ENCODE measurements around the gene NAIF1. TPM values are rescaled to one million over a fixed set of nuclear protein-coding genes. Genes with fewer than 3 reads are reported as not detected.
A peak's percentile ranks its signal among the peaks of the same experiment; 100 is the strongest.

The NAIF1 gene
- polyA plus RNA-seq, 6 donors from 2014 or later, result 7.2 to 21.6 (median 12.3) TPM

GRCh38 chr9:128068386-128069205 lies 1.5 kb upstream of the NAIF1 start:
- peaks cover 41 to 71% (median 61%) of the 10 kb centered on the region in 3 donors for H3K4me1 Mint-ChIP-seq
- no peak for DNase-seq
- H3K27ac Mint-ChIP-seq, result peak overlapping the region in 4 of 6 donors; percentile 52 to 86 (median 82)
- peak overlapping the region in 5 of 8 donors; percentile 85 to 94 (median 92) for H3K4me3 Mint-ChIP-seq
- no peaks in the 10 kb centered on the region for H3K36me3 Mint-ChIP-seq
- no peaks in the 10 kb centered on the region for H3K9me3 Mint-ChIP-seq
- H3K27me3 Mint-ChIP-seq, result no peaks in the 10 kb centered on the region
- ATAC-seq (ENCODE audit: low read depth in 2 of 2), result no peak

- H3K27me3 Mint-ChIP-seq, result no peaks in the 10 kb centered on the region
- no peaks in the 10 kb centered on the region for H3K36me3 Mint-ChIP-seq
- ATAC-seq (ENCODE audit: low read depth in 2 of 2), result peak; percentile 73 to 77
- H3K27ac Mint-ChIP-seq, result peak within 1 kb of the TSS in 4 of 6 donors; percentile 52 to 86 (median 82)
- H3K4me1 Mint-ChIP-seq, result peaks cover 37 to 71% (median 61%) of the 10 kb centered on the region in 3 donors
- peak; percentile 100 for DNase-seq
- H3K9me3 Mint-ChIP-seq, result no peaks in the 10 kb centered on the region
- peak within 1 kb of the TSS in 5 of 8 donors; percentile 85 to 94 (median 92) for H3K4me3 Mint-ChIP-seq
Observed at GRCh38 chr9:128067645-128068385, 695 bp upstream of the NAIF1 start, which contains the start of gene SLC25A25. TSS of gene SLC25A25 (plus strand) at chr9:128068232. CDS start at chr9:128068320, 88 bp downstream.

- no peaks in the 10 kb centered on the region for H3K9me3 Mint-ChIP-seq
- H3K4me3 Mint-ChIP-seq, result peak overlapping the region in 6 of 8 donors; percentile 65 to 84 (median 78)
- H3K36me3 Mint-ChIP-seq, result no peaks in the 10 kb centered on the region
- no peaks in the 10 kb centered on the region for H3K27me3 Mint-ChIP-seq
- ATAC-seq (ENCODE audit: low read depth in 2 of 2) (no peak), DNase-seq (no peak)
- peaks cover 39 to 71% (median 63%) of the 10 kb centered on the region in 3 donors for H3K4me1 Mint-ChIP-seq
- peak overlapping the region in 5 of 6 donors; percentile 68 to 92 (median 89) for H3K27ac Mint-ChIP-seq
Observed at GRCh38 chr9:128065907-128066712, 1.0 kb downstream of the NAIF1 start.

GRCh38 chr9:128062846-128063831 lies 4.0 kb downstream of the NAIF1 start:
- H3K4me3 Mint-ChIP-seq, result peak overlapping the region; percentile 39 to 87 (median 75)
- no peaks in the 10 kb centered on the region for H3K36me3 Mint-ChIP-seq
- ATAC-seq (ENCODE audit: low read depth in 2 of 2) (no peak), DNase-seq (peak; percentile 35)
- H3K27ac Mint-ChIP-seq, result peak overlapping the region; percentile 15 to 98 (median 88)
- no peaks in the 10 kb centered on the region for H3K27me3 Mint-ChIP-seq
- peaks cover 27 to 53% (median 49%) of the 10 kb centered on the region in 3 donors for H3K4me1 Mint-ChIP-seq
- no peaks in the 10 kb centered on the region for H3K9me3 Mint-ChIP-seq

- Mint-ChIP-seq H3K4me3 (peak overlapping the region; percentile 42 to 87 (median 75)), H3K9me3 (no peaks in the 10 kb centered on the region), H3K27ac (peak overlapping the region; percentile 73 to 98 (median 90)), H3K27me3 (no peaks in the 10 kb centered on the region), H3K4me1 (peaks cover 27 to 53% (median 49%) of the 10 kb centered on the region in 3 donors), H3K36me3 (no peaks in the 10 kb centered on the region)
- ATAC-seq (ENCODE audit: low read depth in 2 of 2), result no peak
- no peak for DNase-seq
Observed at GRCh38 chr9:128062279-128062678, 4.8 kb downstream of the NAIF1 start.

GRCh38 chr9:128061275-128061960 lies 5.7 kb downstream of the NAIF1 start:
- H3K27ac Mint-ChIP-seq, result peak overlapping the region; percentile 84 to 98 (median 92)
- H3K4me1 Mint-ChIP-seq, result peaks cover 26 to 53% (median 49%) of the 10 kb centered on the region in 3 donors
- DNase-seq (no peak), ATAC-seq (ENCODE audit: low read depth in 2 of 2) (peak; percentile 54 to 57)
- peak overlapping the region; percentile 42 to 90 (median 79) for H3K4me3 Mint-ChIP-seq
- H3K9me3 Mint-ChIP-seq, result no peaks in the 10 kb centered on the region
- no peaks in the 10 kb centered on the region for H3K36me3 Mint-ChIP-seq
- no peaks in the 10 kb centered on the region for H3K27me3 Mint-ChIP-seq

GRCh38 chr9:128059365-128059983 lies 7.6 kb downstream of the NAIF1 start:
- Mint-ChIP-seq H3K4me3 (no peak overlapping the region), H3K4me1 (peaks cover 16 to 41% (median 38%) of the 10 kb centered on the region in 3 donors), H3K36me3 (no peaks in the 10 kb centered on the region), H3K27me3 (no peaks in the 10 kb centered on the region), H3K9me3 (no peaks in the 10 kb centered on the region), H3K27ac (no peak overlapping the region)
- ATAC-seq (ENCODE audit: low read depth in 2 of 2), result no peak
- DNase-seq, result no peak

- Mint-ChIP-seq H3K4me1 (peaks cover 24 to 32% (median 31%) of the 10 kb centered on the region in 3 donors), H3K9me3 (no peaks in the 10 kb centered on the region), H3K27me3 (no peaks in the 10 kb centered on the region), H3K27ac (no peak overlapping the region), H3K4me3 (no peak overlapping the region), H3K36me3 (no peaks in the 10 kb centered on the region)
- no peak for ATAC-seq (ENCODE audit: low read depth in 2 of 2)
- no peak for DNase-seq
Observed at GRCh38 chr9:128057724-128058409, 9.3 kb downstream of the NAIF1 start.

- H3K9me3 Mint-ChIP-seq, result no peaks in the 10 kb centered on the region
- no peak for DNase-seq
- ATAC-seq (ENCODE audit: low read depth in 2 of 2), result no peak
- H3K27ac Mint-ChIP-seq, result peak overlapping the region in 1 of 6 donors; percentile 39
- peaks cover 18 to 25% (median 24%) of the 10 kb centered on the region in 3 donors for H3K4me1 Mint-ChIP-seq
- H3K4me3 Mint-ChIP-seq, result no peak overlapping the region
- H3K27me3 Mint-ChIP-seq, result no peaks in the 10 kb centered on the region
- no peaks in the 10 kb centered on the region for H3K36me3 Mint-ChIP-seq
Observed at GRCh38 chr9:128056887-128057723, 10.0 kb downstream of the NAIF1 start.

- no peak for ATAC-seq (ENCODE audit: low read depth in 2 of 2)
- no peak overlapping the region for H3K27ac Mint-ChIP-seq
- peaks cover 10 to 14% (median 13%) of the 10 kb centered on the region in 3 donors for H3K4me1 Mint-ChIP-seq
- H3K9me3 Mint-ChIP-seq, result no peaks in the 10 kb centered on the region
- H3K27me3 Mint-ChIP-seq, result no peaks in the 10 kb centered on the region
- no peak overlapping the region for H3K4me3 Mint-ChIP-seq
- H3K36me3 Mint-ChIP-seq, result no peaks in the 10 kb centered on the region
- no peak for DNase-seq
Observed at GRCh38 chr9:128056086-128056485, 11.0 kb downstream of the NAIF1 start.

Data from naive B cell (primary cell).